HG03159 (cell line): ENCODE data around the gene ADRA2C.

ENCODE experiments used
- ATAC-seq: cut with Tn5 transposase; IDR thresholded peaks from one replicate; pipeline ENCODE4 v1.9.1; 2021; ENCODE audit warnings: mild to moderate bottlenecking, moderate library complexity; ENCODE audit not compliant: unreplicated experiment

ADRA2C gene

DNA sequence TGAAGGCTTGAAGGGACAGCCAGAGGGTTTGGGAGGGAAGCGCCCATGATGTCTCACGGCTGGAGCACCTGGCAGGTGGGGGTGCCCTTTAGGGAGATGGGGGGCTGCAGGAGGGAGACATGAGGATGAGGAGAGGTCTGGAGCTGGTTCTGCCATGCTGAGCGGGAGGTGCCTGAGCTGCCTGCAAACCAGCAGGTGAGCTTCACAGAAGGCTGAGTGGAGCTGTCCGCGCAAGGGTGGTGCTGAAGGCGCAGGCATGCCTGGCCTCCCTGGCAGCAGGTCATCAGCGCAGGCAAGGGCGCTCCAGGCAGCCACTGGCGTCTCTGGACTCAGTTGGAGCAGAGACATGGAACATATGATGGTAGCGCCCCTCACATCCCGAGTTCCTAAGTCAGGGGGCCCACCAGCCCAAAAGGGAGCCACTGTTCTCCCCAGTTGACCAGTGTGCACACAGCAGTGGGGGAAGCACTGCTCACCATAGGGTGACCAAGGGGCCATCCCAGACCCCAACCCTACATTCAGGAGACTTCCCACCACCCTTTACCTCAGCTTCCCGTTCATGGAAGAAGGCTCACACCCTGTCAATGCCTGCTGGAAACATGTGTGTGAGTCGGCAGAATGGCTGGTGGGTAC lies 25.8 kb downstream of the ADRA2C start:
- no peak for ATAC-seq

DNA sequence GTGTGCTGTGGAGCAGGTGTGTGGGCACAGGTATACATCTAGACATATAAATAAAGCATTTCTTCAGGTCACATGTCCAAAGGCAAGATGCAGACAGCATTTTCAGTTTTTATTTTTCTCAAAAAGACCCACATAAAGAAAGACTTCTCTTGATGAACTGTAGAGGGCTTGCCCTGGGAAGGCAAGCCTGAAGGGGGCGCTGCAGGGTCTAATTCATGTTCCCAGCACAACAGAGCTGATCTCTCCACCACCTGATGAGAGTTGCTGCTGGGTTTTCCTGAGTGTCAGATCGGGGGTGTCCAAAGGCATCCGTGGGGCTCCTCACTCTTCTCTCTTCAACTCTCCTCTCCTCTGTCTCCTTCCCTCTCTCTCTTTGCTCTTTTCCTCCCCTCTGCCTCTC lies 26.6 kb downstream of the ADRA2C start:
- ATAC-seq = no peak

DNA sequence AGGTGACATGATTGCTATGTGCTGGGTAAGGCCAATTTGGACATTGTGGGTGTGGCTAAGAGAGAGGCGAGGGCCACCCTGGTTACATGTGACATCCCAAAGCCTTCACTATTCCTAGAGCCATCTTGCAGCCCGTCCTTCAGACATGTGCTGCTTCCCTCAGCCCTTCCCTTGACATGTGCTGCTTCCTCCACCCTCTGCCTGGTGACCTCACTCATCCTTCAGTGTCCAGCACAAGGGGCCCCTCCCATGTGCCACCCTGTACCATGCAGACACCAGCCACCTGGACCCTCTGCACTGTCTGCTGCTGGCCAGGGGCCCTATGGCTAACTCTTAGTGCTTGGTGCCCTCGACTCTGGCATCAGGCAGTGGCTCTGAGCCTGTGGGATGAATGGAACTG lies 27.4 kb downstream of the ADRA2C start:
- no peak for ATAC-seq

DNA sequence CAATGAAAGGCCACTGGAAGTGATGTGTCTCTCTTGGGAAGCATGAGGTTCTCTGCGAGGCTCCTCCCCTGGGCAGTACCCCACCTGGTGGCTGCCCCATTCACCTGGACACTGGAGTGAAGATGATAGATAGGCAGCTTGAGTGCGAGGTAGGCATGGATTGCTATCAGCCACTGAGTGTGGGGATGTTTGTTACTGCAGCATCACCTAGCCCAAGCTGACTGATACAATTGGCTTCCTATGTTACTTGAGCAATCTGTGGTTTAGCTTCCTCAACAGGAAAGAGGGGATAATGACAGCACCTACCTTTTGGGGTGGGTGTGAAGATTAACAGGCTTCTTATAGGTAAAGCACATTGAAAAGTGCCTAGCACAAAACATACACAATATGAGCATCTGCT lies 30.8 kb downstream of the ADRA2C start:
- ATAC-seq = no peak

DNA sequence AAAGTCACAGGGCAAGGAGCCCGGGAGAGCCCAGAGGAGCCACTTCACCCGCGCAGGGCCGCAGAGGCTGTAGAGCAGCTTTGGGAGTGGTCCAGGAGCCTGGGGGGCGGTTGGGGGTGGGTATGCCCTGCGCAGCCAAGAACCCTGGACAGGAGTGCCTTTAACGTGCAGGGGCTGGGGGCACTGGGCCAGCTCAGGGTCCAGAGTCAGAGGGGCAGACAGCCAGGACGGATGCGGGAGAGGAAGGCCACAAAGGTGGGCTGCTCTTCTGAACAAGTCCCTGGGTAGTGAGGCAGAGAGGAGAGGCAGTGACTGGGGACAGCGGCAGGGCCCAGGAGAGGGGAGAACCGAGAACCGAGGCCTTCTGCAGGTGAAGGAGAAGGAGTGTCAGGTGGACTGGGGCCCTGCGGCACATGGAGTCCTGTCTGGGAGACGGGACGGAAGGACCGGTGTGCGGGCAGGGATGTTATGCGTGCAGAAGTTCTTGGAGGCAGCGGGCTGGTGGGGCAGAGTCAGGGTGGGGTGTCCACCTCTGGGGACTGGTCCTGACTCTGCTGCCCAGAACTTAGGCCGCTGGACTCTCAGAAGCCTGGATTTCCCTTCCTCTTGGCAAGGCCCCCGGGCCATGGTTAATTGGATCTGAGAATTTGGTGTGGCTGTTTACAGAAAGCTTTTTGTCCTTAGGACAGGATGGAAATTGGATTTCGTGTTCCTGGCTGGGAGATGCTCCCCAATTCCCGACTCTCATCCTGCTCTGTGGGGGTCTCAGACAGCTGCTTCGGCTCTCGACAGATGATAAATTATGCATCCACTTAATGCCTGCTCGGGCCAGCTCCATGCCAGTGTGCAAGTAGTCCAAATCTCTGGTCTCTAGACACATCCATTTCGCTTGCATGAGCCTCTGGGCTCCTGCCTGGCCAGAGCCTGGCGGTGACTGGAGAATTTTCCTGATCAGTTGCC lies 31.9 kb downstream of the ADRA2C start:
- ATAC-seq = no peak

DNA sequence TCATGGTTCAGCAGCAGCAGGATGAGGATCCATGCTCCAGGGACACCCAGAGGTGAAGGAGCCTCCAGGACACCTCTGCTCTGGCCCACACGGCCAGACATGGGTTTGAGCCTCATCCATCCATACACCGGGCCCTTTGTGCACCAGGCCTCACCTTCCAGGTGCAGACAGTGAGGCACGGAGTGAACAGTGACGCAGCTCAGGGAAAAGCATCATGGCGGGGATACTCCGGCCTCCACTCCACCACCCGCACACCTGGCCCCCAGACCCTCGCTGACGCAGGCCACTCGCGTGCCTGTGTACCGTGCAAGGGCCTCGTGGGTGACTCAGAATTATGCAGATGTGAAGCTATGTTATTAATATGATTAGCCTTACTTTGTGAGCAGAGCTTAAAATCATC lies 33.3 kb downstream of the ADRA2C start:
- no peak for ATAC-seq

DNA sequence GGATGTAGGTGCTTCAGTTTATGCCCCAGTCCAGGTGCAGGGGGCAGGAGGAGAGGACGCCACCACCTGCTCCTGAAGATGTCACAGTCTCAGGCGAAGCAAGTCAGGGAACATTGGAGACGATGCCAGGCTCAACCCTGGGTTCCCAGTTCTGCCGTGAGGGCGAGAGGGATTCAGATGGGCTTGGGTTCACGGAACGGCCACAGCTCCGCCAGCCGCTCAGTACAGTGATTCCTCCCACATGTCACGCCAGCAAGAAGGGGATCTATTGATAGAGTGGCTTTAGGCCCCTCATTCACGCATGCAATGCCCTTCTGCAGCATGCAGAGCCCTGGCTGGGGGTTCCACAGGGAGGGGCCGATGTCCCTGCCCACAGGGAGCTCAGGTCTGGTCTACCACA lies 34.2 kb downstream of the ADRA2C start:
- ATAC-seq = no peak

DNA sequence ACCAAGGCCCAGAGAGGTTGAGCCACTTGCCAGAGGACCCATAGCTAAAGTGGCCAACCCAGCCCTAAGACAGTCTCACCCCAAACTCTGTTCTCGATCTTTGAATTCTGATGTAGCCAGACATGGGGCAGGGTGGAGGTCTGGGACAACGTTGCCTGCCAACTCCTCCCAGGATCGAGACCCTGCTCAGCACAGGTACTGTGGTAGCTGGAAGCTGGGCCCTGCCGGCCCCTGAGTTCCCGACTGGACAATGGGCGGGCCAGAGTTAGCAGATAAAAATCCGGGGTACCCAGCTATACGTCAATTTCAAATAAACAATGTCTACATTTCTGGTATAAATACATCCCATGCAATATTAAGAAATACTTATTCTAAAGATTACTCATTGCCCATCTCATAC lies 35.3 kb downstream of the ADRA2C start:
- no peak for ATAC-seq

DNA sequence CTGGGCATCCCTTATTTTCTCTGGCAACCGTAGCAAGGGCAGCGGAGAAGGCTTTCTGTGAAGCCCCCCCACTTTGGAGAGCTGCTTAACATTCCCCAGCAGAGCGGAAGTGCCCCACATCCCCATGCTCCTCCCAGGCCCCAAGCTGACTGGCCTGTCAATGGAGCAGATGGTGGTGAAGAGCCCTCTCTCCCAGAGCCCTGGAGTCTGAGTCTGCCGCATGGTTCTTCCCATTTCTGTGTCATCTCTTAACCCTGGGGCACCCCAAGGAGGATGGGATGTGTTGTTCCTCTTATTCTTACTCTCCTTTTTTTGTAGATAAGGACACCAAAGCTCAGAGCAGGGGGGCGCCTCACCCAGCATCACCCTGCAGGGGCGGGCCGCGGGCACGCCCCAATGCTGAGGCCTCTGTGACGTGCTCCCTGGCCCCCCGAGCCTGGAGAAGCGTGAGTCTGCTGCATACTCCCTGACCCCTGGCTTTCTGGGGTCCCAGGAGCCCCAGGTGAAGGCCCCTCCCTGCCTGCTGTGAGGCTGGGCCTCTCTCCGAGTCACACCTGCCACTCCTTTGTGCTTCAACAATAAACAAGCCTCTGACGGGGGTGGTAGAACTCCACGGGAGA lies 35.9 kb downstream of the ADRA2C start:
- no peak for ATAC-seq

DNA sequence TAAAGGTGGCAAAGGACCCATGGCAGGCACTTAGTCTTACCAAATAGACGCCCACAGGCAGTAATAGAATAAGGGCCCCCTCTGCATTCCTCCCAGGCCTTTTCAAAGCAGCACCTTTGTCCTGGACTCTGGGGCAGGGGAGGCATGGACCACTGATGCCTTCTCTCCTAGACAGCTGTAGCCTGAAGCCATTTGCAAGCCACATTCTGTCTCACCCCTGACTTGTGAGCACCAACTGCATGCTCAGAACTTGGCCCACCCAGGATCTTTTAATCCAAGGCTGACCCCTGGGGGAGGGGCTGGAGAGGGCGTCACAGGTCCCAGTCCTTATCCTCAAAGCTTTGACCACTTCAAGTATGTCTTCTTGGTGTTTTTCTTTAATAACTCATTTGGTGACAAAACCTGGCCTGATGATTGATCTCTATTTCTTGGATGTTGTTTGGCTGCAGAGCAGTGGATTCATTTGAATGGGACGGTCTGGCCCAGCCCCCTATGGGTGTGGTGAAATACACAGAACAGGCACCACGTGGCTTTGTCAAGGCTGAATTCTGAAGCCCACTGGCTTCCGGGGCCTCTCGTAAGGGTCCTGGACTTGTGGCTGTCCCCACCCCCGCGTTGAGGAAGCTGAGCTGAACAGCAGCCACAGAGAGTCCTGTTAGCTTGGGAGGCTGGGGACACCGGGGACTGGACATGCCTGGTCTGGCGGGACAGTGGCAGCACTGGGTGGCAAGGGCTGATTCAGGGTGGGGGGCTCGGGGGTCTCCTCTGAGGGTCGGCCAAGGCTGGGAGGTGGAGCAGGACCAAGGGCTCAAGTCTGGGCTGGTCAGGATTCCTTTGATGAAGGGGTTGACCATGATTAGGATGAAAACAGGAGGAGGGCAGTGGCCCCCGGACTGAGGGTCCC lies 36.6 kb downstream of the ADRA2C start:
- ATAC-seq = no peak

DNA sequence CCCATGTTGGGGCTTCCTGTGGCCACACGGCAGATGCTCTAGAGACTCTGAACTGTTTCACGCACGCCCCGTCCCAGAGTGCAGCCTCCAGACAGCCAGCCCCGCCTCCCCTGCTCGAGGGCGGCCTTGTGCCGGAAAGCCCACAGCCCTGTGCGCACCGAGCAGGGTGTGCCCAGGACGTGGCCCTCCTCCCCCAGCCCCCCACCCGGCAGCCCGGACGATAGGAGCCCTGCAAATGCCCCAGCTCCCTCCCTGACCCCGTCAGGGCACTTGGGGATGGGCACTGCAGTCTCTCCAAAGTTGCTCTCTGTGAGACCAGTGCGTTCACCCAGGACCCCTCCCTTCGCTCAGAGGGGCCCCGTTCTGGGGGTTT lies 37.3 kb downstream of the ADRA2C start:
- ATAC-seq = no peak

DNA sequence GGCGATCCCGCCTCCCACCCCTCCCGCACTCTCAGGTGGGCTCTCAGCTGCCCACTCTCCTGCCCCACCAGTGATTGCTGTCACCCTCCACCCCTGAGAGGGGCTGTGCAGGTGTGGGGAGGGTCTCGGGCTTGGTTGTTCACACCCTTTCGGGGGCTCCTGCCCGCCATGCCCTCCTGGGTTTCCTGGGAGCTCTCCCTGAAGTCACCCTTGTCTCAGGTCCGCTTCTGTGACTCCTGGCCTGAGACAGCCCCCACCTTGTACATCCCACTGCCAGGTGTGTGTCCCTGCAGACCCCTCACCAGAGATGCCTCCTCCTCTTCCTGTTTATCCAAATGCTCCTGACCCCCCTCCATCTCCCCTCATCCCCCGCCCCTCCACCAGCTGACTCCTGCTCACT lies 37.8 kb downstream of the ADRA2C start:
- ATAC-seq = no peak

DNA sequence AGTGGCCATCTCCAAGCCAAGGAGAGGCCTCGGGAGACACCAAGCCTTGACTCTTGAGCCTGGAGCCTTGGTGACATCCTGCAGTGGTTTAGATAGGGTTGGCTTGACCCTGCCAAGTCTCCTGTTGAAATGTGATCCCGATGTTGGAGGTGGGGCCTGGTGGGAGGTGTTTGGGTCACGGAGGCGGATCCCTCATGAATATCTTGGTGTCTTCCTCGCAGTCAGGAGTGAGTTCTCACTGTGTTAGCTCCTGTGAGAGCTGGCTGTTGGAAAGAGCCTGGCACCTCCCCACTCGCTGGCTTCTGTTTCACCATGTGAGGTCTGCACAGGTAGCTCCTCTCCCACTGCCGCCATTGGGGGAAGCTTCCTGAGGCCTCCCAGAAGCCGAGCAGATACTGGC lies 38.8 kb downstream of the ADRA2C start:
- no peak for ATAC-seq

DNA sequence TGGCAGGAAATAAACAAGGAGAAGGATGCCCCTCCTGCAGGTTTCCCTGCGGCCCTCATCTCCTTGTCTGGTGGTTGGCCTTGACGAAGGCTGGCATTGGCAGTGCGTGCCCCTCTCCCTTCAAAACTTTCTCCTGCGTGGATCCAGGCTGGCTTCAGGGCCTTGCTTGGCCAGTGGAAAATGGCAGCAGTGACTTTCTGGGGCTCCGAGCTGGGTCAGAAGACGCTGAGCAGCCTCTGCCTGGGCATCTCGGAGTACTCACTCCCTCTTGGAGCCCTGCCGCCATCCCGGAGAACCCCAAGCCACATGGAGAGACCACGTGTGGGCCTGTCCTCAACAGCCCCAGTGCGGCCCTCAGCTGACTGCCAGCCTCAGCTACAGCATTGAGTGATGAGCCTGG lies 39.5 kb downstream of the ADRA2C start:
- ATAC-seq = no peak

DNA sequence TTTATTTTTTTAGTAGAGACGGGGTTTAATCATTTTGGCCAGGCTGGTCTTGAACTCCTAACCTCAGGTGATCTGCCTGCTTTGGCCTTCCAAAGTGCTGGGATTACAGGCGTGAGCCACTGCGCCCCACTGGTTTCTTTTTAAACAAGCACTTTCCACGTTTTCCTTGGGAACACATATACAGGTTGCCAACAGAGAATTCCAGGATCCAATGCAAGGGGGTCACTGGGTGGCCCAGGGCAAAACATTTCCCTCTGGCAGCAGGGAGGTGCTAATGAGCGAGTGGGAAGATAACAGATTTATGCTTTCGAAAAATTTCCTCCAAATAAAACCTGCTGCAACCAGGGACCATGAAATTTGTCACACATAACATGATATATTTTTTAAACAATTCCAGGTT lies 41.1 kb downstream of the ADRA2C start:
- ATAC-seq = no peak

DNA sequence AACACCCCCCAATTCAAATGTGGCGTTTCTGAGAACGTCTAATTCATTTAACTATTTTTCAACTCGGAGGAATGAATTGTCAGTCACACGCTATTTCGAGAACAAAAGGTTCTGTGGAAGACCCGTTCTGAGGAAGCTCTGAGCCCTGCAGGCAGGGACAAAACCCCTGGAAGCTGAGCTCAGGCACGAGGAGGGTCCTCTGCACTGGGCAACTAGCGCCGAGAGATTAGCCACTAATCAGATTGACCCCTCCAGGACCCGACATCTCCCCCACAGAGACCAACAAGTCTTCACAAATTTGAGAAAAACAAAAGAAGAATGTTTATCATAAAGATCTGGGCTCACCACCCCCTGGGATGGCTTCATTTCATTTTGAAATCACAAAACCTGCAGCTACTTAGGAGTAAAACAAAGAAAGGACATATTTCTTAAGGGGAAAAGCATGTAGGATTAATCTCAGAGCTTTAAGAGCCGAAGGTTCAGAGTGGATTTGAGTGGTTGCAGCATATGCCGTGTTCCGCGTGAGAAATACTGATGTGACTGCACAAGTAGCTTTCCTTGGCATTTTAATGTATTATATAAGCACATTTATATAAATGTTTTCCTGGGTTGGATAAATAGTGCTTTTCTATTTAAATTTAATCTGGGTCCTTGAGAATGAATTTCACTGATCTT lies 41.8 kb downstream of the ADRA2C start:
- no peak for ATAC-seq

DNA sequence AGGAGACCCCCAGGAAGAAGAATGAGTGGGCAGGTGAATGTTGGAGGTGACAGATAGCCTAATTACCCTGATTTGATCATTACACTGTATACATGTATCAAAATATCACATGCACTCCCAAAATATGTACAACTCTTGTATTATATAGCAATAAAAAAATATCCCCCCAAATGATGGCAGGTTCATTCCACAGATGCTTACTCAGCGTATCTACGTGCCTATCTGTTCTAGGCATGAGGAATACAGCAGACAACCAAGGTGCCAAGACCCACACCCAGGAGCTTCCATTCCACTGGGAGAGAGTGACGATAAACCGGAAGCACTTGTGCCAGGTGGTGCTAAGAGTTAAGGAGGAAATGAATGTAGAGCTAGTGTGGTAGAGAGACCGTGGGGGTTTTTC lies 42.4 kb downstream of the ADRA2C start:
- ATAC-seq = no peak

DNA sequence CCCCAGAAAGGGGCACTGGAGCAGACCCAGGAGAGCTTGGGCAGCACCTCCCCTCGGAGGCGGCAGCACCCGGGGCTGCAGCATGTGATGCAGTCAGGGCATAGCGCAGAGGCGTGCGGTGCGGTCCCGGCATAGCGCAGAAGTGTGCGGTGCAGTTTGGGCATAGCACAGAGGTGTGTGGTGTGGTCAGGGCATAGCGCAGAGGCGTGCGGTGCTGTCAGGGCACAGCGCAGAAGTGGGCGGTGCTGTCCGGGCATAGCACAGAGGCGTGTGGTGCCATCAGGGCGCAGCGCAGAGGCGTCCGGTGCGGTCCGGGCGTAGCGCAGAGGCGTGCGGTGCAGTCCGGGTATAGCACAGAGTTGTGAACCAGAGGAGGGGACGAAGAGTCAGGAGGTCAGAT lies 42.8 kb downstream of the ADRA2C start:
- ATAC-seq = no peak

DNA sequence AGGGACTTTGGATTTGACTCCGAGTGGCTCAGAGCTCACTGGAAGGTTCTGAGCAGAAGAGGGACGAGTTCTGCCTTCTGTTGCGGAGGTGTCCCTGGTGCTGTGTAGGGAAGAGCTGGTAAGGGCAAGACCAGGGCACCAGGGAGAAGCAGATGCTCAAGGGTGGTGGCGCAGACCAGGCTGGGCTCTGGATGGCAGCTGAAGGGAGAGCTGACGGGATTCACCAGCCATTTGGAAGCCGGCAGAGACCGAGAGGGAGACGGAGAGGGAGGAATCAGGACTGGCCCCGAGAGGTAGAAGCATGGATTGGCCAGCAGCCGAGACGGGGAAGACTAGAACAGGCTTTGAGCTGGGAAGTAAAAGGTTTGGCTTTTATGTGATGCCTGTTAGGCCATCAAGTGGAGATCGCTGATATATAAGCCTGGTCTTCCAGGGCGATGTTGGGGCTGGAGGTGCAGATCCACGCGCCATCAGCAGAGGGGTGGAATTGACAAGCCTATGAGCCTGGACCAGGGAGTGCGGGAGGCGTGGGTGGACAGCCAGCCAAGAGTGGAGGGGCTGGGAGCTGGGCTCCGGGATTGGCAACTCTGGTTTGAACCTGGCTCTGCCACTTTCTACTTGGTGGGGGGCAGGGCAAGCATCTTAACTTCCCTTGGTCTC lies 43.4 kb downstream of the ADRA2C start:
- ATAC-seq = no peak

DNA sequence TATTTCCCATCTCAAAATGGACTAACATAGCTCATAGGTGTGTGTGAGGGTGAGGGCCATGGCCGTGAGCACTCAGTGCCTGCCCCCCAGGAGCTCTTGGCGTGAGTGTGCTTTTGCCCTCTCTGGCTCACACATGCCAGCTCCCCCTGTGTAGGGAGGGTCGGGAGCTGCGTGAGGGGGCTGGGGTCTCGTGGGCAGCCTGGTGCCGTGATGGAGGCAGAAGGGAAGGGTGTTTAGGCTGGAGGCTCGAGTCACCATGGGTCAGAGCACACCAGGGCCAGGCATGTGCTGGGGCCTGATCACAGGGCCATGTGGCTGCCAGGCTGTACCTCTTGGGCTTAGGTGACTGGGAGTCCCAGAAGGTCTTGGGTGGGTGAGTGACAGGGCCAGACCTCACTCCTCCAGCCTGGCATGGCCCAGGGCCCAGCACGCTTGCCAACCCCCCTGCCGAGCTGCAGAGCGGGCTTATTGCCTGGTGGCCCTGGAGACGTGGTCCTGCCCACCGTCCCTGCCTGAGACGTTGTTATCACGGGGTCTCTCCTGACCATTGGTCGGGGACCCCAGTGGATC lies 44.0 kb downstream of the ADRA2C start:
- no peak for ATAC-seq
